Measurements from ENCODE around the gene CLTA. TPM values are rescaled to one million over a fixed set of nuclear protein-coding genes. Genes with fewer than 3 reads are reported as not detected.

The CLTA gene
- total RNA-seq, 1 donor from 2014 or later = 330 TPM

DNA sequence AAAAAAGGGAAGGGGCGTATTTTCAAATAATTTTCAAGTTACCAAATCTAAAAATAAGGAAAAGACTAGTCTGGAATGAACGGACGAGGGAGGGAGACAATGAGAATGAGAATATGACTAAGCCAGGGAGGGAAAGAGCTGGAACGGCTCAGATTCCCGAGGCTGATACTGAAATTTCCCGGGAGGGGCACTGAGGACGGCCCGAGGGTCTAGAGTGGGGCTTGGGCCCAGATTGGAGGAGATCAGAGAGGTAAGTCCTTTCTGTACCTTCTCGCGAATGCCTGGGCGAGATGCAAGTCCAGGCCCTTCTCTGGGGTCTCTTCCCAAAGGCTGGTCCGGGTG is 24.9 kb upstream of the CLTA start:
- TF ChIP-seq, protein P1, sequence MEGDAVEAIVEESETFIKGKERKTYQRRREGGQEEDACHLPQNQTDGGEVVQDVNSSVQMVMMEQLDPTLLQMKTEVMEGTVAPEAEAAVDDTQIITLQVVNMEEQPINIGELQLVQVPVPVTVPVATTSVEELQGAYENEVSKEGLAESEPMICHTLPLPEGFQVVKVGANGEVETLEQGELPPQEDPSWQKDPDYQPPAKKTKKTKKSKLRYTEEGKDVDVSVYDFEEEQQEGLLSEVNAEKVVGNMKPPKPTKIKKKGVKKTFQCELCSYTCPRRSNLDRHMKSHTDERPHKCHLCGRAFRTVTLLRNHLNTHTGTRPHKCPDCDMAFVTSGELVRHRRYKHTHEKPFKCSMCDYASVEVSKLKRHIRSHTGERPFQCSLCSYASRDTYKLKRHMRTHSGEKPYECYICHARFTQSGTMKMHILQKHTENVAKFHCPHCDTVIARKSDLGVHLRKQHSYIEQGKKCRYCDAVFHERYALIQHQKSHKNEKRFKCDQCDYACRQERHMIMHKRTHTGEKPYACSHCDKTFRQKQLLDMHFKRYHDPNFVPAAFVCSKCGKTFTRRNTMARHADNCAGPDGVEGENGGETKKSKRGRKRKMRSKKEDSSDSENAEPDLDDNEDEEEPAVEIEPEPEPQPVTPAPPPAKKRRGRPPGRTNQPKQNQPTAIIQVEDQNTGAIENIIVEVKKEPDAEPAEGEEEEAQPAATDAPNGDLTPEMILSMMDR (IDR thresholded peaks at IDR 0.05; ENCODE audit: unreplicated experiment) = no peak
- Mint-ChIP-seq H3K4me1 (ENCODE audit: unreplicated experiment) (peaks cover 14% of the 10 kb centered on the region), H3K36me3 (ENCODE audit: low read depth, unreplicated experiment) (no peaks in the 10 kb centered on the region), H3K27ac (ENCODE audit: unreplicated experiment) (no peak overlapping the region), H3K27me3 (ENCODE audit: unreplicated experiment) (peaks cover 5% of the 10 kb centered on the region), H3K9me3 (ENCODE audit: unreplicated experiment) (no peaks in the 10 kb centered on the region), H3K4me3 (ENCODE audit: unreplicated experiment) (no peak overlapping the region)
- no peak for DNase-seq (ENCODE audit: low spot score)

- Mint-ChIP-seq H3K36me3 (ENCODE audit: low read depth, unreplicated experiment) (no peaks in the 10 kb centered on the region), H3K9me3 (ENCODE audit: unreplicated experiment) (no peaks in the 10 kb centered on the region), H3K4me1 (ENCODE audit: unreplicated experiment) (peaks cover 12% of the 10 kb centered on the region), H3K27ac (ENCODE audit: unreplicated experiment) (no peak overlapping the region), H3K27me3 (ENCODE audit: unreplicated experiment) (peaks cover 5% of the 10 kb centered on the region), H3K4me3 (ENCODE audit: unreplicated experiment) (no peak overlapping the region)
- TF ChIP-seq, protein P1 (IDR thresholded peaks at IDR 0.05; ENCODE audit: unreplicated experiment) = peak; percentile 82
- peak; percentile 87 for DNase-seq (ENCODE audit: low spot score)
Measured at GRCh38 chr9:36166168-36166927, 24.4 kb upstream of the CLTA start.

- no peak within 1 kb of the TSS for H3K27ac Mint-ChIP-seq (ENCODE audit: unreplicated experiment)
- H3K4me1 Mint-ChIP-seq (ENCODE audit: unreplicated experiment) = no peaks in the 10 kb centered on the region
- DNase-seq (ENCODE audit: low spot score) = no peak
- peak within 1 kb of the TSS; percentile 42 for H3K4me3 Mint-ChIP-seq (ENCODE audit: unreplicated experiment)
- no peaks in the 10 kb centered on the region for H3K9me3 Mint-ChIP-seq (ENCODE audit: unreplicated experiment)
- TF ChIP-seq, protein P1 (IDR thresholded peaks at IDR 0.05; ENCODE audit: unreplicated experiment) = no peak
- peaks cover 5% of the 10 kb centered on the region for H3K27me3 Mint-ChIP-seq (ENCODE audit: unreplicated experiment)
- H3K36me3 Mint-ChIP-seq (ENCODE audit: low read depth, unreplicated experiment) = no peaks in the 10 kb centered on the region
Measured at GRCh38 chr9:36169166-36169565, 21.6 kb upstream of the CLTA start, which contains the start of gene CCIN. Gene CCIN, plus strand, starts transcription at chr9:36169388. Its CDS starts 115 bp downstream, at chr9:36169503.

- Mint-ChIP-seq H3K9me3 (ENCODE audit: unreplicated experiment) (no peaks in the 10 kb centered on the region), H3K36me3 (ENCODE audit: low read depth, unreplicated experiment) (no peaks in the 10 kb centered on the region), H3K27me3 (ENCODE audit: unreplicated experiment) (peaks cover 6% of the 10 kb centered on the region), H3K4me1 (ENCODE audit: unreplicated experiment) (no peaks in the 10 kb centered on the region), H3K4me3 (ENCODE audit: unreplicated experiment) (peak overlapping the region; percentile 42), H3K27ac (ENCODE audit: unreplicated experiment) (no peak overlapping the region)
- DNase-seq (ENCODE audit: low spot score) = no peak
- TF ChIP-seq, protein P1 (IDR thresholded peaks at IDR 0.05; ENCODE audit: unreplicated experiment) = no peak
Measured at GRCh38 chr9:36169708-36170107, 21.0 kb upstream of the CLTA start.

- Mint-ChIP-seq H3K36me3 (ENCODE audit: low read depth, unreplicated experiment) (no peaks in the 10 kb centered on the region), H3K4me1 (ENCODE audit: unreplicated experiment) (no peaks in the 10 kb centered on the region), H3K27ac (ENCODE audit: unreplicated experiment) (no peak overlapping the region)
Measured at GRCh38 chr9:36170531-36170930, 20.2 kb upstream of the CLTA start.

More at GRCh38 chr9:36170531-36170930, 20.2 kb upstream of the CLTA start:
- Mint-ChIP-seq H3K4me3 (ENCODE audit: unreplicated experiment) (no peak overlapping the region), H3K27me3 (ENCODE audit: unreplicated experiment) (peaks cover 6% of the 10 kb centered on the region), H3K9me3 (ENCODE audit: unreplicated experiment) (no peaks in the 10 kb centered on the region)
- TF ChIP-seq, protein P1 (IDR thresholded peaks at IDR 0.05; ENCODE audit: unreplicated experiment) = no peak
- no peak for DNase-seq (ENCODE audit: low spot score)
